HepG2 (cell line): ENCODE results near the gene SPIN1. TPM values are rescaled to one million over a fixed set of nuclear protein-coding genes. Genes with fewer than 3 reads are reported as not detected.

ENCODE experiments used
- ATAC-seq: fragments of 200-7000 bp; cut with Tn5 transposase; 3 replicates; pipeline ENCODE4 v1.9.1; 2020; ENCODE audit warnings: mild to moderate bottlenecking, moderate library complexity
- BruUV-seq: library from RNA; stranded (reverse); fragments of 400-500 nt; replicated peaks from 2 replicates; lab custom pipeline; 2021; lab: Mats Ljungman, UMichigan
- CTCF ChIA-PET: fragments of 300-600 bp; formaldehyde crosslinking; extraction: SDS; loops from one replicate; lab custom pipeline; 2021; ENCODE audit warnings: low total read pairs, inconsistent platforms, low intra/inter-chr PET ratio; lab: Yijun Ruan, JAX
- POLR2A ChIA-PET: fragments of 350-600 bp; sonication (Branson Sonifier 250); formaldehyde crosslinking; loops from one replicate; lab custom pipeline; 2020; ENCODE audit warnings: antibody characterized with exemption, inconsistent platforms; lab: Yijun Ruan, JAX
- DNase-seq: peaks from one replicate; pipeline ENCODE4 v3.0.0-alpha.2; 2015; ENCODE audit warnings: low spot score
- FAIRE-seq: peaks from 3 replicates; lab custom pipeline; 2011; peaks lifted over from hg19 to GRCh38; lab: Jason Lieb, UNC
- H2AFZ ChIP-seq: one replicate; pipeline ENCODE4 v1.6.1; 2011; ENCODE audit warnings: low read length, inconsistent platforms
- H3K27ac ChIP-seq: fragments of 300-600 bp; 3 replicates; pipeline ENCODE4 v1.8.0; 2011; ENCODE audit warnings: mixed run types, mild to moderate bottlenecking, mixed read lengths, low read length, inconsistent platforms; ENCODE audit not compliant: insufficient read depth; ENCODE audit errors: extremely low read length
- H3K27me3 ChIP-seq, 2 experiments: fragments of 200-600 bp in 1 of 2; 2 replicates in 1 of 2; 3 replicates in 1 of 2; pipeline versions ENCODE4 v1.6.0 to v1.8.0; 2011; ENCODE audit warnings: low read length in 2 of 2, mild to moderate bottlenecking in 2 of 2, moderate library complexity in 2 of 2, inconsistent platforms in 1 of 2; ENCODE audit not compliant: insufficient read depth in 2 of 2, control insufficient read depth in 1 of 2
- H3K36me3 ChIP-seq, 2 experiments: fragments of 200-600 bp in 1 of 2; replicated peaks in 1 of 2; 2 replicates in 1 of 2; 3 replicates in 1 of 2; pipeline versions ENCODE4 v1.5.1 to v1.8.0; 2011; ENCODE audit warnings: low read length in 2 of 2, inconsistent platforms in 1 of 2; ENCODE audit not compliant: insufficient read depth in 2 of 2, control insufficient read depth in 1 of 2
- H3K4me1 ChIP-seq: 2 replicates; pipeline ENCODE4 v1.5.1; 2012; ENCODE audit warnings: low read length, inconsistent platforms; ENCODE audit not compliant: insufficient read depth
- H3K4me2 ChIP-seq: 2 replicates; pipeline ENCODE4 v1.6.0; 2011; ENCODE audit warnings: low read depth, low read length, inconsistent platforms
- H3K4me3 ChIP-seq, 3 experiments: fragments of 200-600 bp in 1 of 3; sonication (generic), shearing (Covaris generic) in 1 of 3; replicated peaks in 1 of 3; 2 replicates each; pipeline ENCODE4 v1.5.1; 2011 to 2016; ENCODE audit warnings: low read length in 3 of 3, inconsistent platforms in 2 of 3, low read depth in 2 of 3, mild to moderate bottlenecking in 2 of 3, control low read depth in 1 of 3, mixed read lengths in 1 of 3; ENCODE audit not compliant: insufficient read depth in 1 of 3
- H3K79me2 ChIP-seq: one replicate; pipeline ENCODE4 v1.6.1; 2011; ENCODE audit warnings: low read length, inconsistent platforms; ENCODE audit not compliant: insufficient read depth
- H3K9ac ChIP-seq: 2 replicates; pipeline ENCODE4 v1.6.0; 2011; ENCODE audit warnings: mild to moderate bottlenecking, low read depth, low read length, inconsistent platforms; ENCODE audit not compliant: insufficient read depth
- H3K9me3 ChIP-seq: 2 replicates; pipeline ENCODE4 v1.5.1; 2012; ENCODE audit warnings: mild to moderate bottlenecking, low read length
- H4K20me1 ChIP-seq: 2 replicates; pipeline ENCODE4 v1.6.0; 2011; ENCODE audit warnings: inconsistent platforms, mild to moderate bottlenecking, low read length, moderate library complexity; ENCODE audit not compliant: insufficient read depth
- FOXP1 ChIP-seq, 2 experiments: fragments of 450-650 bp in 1 of 2; IDR thresholded peaks; 2 replicates each; pipeline ENCODE4 v1.6.1; 2017 to 2018; ENCODE audit warnings: antibody characterized with exemption in 1 of 2
- HNRNPUL1 ChIP-seq: fragments of 200-400 bp; formaldehyde crosslinking; IDR thresholded peaks from 2 replicates; pipeline ENCODE4 v1.6.1; 2017; ENCODE audit warnings: low read depth, mild to moderate bottlenecking, low read length, moderate library complexity
- KAT2B ChIP-seq: fragments of 150-350 bp; IDR thresholded peaks from 2 replicates; pipeline ENCODE4 v1.6.1; 2014; ENCODE audit warnings: low read depth, low read length, borderline replicate concordance
- NRL ChIP-seq: sonication (generic); formaldehyde crosslinking; IDR thresholded peaks from 2 replicates; pipeline ENCODE4 v1.5.0; 2020; ENCODE audit warnings: missing genetic modification reagents, mild to moderate bottlenecking, moderate library complexity, borderline replicate concordance
- PHF5A ChIP-seq: IDR thresholded peaks from one replicate; pipeline ENCODE4 v1.6.1; 2018; ENCODE audit warnings: low read depth, missing genetic modification reagents; ENCODE audit not compliant: unreplicated experiment
- RXRB ChIP-seq: IDR thresholded peaks from 2 replicates; pipeline ENCODE4 v1.6.1; 2016; ENCODE audit warnings: borderline replicate concordance, missing genetic modification reagents, missing compliant biosample characterization
- SIX4 ChIP-seq: sonication (generic); formaldehyde crosslinking; IDR thresholded peaks from 2 replicates; pipeline ENCODE4 v1.4.0; 2020; ENCODE audit warnings: missing genetic modification reagents
- TCF7 ChIP-seq: sonication (generic); IDR thresholded peaks from 2 replicates; pipeline ENCODE4 v1.6.1; 2016; ENCODE audit warnings: antibody characterized with exemption, low read depth
- TP53 ChIP-seq: sonication (generic); formaldehyde crosslinking; conservative IDR thresholded peaks from 2 replicates; pipeline ENCODE4 v1.4.0; 2020; ENCODE audit warnings: missing genetic modification reagents
- ZNF337 ChIP-seq: sonication (generic); formaldehyde crosslinking; IDR thresholded peaks from 2 replicates; pipeline ENCODE4 v1.5.1; 2020; ENCODE audit warnings: missing genetic modification reagents, low read depth, mild to moderate bottlenecking, borderline replicate concordance
- ZNF432 ChIP-seq: sonication (generic); formaldehyde crosslinking; IDR thresholded peaks from 2 replicates; pipeline ENCODE4 v1.5.0; 2020; ENCODE audit warnings: missing genetic modification reagents, mild to moderate bottlenecking, borderline replicate concordance
- ZNF572 ChIP-seq: sonication (generic); formaldehyde crosslinking; IDR thresholded peaks from 2 replicates; pipeline ENCODE4 v1.5.1; 2020; ENCODE audit warnings: mild to moderate bottlenecking, missing genetic modification reagents
- ZNF607 ChIP-seq: sonication (generic); formaldehyde crosslinking; IDR thresholded peaks from 2 replicates; pipeline ENCODE4 v1.5.1; 2020; ENCODE audit warnings: missing genetic modification reagents, mild to moderate bottlenecking, borderline replicate concordance
- ZNF709 ChIP-seq: sonication (generic); formaldehyde crosslinking; IDR thresholded peaks from 2 replicates; pipeline ENCODE4 v1.5.0; 2020; ENCODE audit warnings: mild to moderate bottlenecking, missing genetic modification reagents
- ZNF766 ChIP-seq: sonication (generic); formaldehyde crosslinking; IDR thresholded peaks from 2 replicates; pipeline ENCODE4 v1.5.0; 2020; ENCODE audit warnings: missing genetic modification reagents, borderline replicate concordance
- ZNF782 ChIP-seq: sonication (generic); formaldehyde crosslinking; IDR thresholded peaks from 2 replicates; pipeline ENCODE4 v1.4.0; 2020; ENCODE audit warnings: missing genetic modification reagents, mild to moderate bottlenecking, borderline replicate concordance
- WGBS: methylation state at CpG from one replicate; pipeline ENCODE4 v1.1.6; 2017; ENCODE audit warnings: low lambda C conversion rate; 5-methylcytosine and 5-hydroxymethylcytosine counted together
- in situ Hi-C: cut with HindIII; loops from 2 replicates; pipeline ENCODE4 v1.10.0; 2017; ENCODE audit warnings: low pct_unique_long_range_greater_than_20kb; ENCODE audit not compliant: extremely low pct_ligation_motif_present
- intact Hi-C: fragments of 100-400 bp; cut with micrococcal nuclease; formaldehyde crosslinking; loops from one replicate; pipeline ENCODE4 v1.10.0; 2022; ENCODE audit not compliant: unreplicated experiment
- polyA plus RNA-seq, 8 experiments: library from polyadenylated mRNA; depleted of rRNA in 3 of 8; stranded (reverse) in 7 of 8; unstranded in 1 of 8; fragments of >200 nt; fragmentation: Illumina TruSeq in 4 of 8; extraction: Trizol in 4 of 8; gene quantifications; 2 replicates each; pipeline versions ENCODE4 v1.2.1 to v1.2.3, GENCODE V29; 2011 to 2016; ENCODE audit warnings: low read depth in 4 of 8, missing spikeins in 1 of 8, mixed read lengths in 1 of 8; ENCODE audit not compliant: insufficient read depth in 1 of 8
- total RNA-seq, 5 experiments: library from RNA; depleted of rRNA; stranded (reverse); fragments of >200 nt; fragmentation: Illumina TruSeq; extraction: Trizol; gene quantifications; 2 replicates each; pipeline ENCODE4 v1.2.3, GENCODE V29; 2016; ENCODE audit warnings: low read depth in 1 of 5
- TF ChIP-seq, protein P1 (sequence below): sonication (generic); formaldehyde crosslinking; IDR thresholded peaks from 2 replicates; pipeline ENCODE4 v1.8.0; 2022; ENCODE audit warnings: missing genetic modification reagents, mild to moderate bottlenecking, inconsistent platforms, borderline replicate concordance
- TF ChIP-seq, protein P2 (sequence below): sonication (generic); formaldehyde crosslinking; IDR thresholded peaks from 2 replicates; pipeline ENCODE4 v1.4.0; 2020; ENCODE audit warnings: missing genetic modification reagents, borderline replicate concordance

The SPIN1 gene
- total and polyA plus RNA-seq, 2 of the 13 experiments (the other 11 are each of a cell fraction or from before 2014, with no cell fraction given) = 20.0 to 24.3 TPM

DNA sequence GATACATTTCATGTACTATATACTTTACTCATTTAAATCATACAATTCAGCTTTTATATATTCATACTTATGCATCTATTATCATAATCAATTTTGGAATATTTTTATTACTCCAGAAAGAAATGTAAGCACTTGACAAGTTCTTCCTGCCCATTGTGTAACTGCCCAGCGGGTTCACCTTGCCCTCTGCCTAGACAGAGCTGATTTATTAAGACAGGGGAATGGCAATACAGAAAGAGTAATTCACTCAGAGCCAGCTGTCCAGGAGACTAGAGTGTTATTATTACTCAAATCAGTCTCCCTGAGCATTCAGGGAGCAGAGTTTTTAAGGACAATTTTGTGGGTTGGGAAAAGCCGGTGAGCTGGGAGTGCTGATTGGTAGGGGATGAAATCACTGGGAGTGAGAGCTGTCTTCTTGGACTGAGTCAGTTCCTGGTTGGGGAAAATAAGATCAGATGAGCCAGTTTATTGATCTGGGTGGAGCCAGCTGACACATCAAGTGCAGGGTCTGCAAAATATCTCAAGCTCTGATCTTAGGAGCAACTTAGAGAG is 16.1 kb upstream of the SPIN1 start:
- 2% methylated on average over 2 of the region's 2 CpGs for WGBS

More for the DNA sequence above, 16.1 kb upstream of the SPIN1 start:
- H3K79me2 ChIP-seq = no peaks in the 10 kb centered on the region
- FAIRE-seq (no peak), ATAC-seq (no peak), DNase-seq (no peak)
- no peak for TF ChIP-seq TCF7
- TF ChIP-seq PHF5A (CRISPR knock-in tag) = no peak
- TF ChIP-seq FOXP1 (IDR thresholded peaks at IDR 0.05) = no peak
- TF ChIP-seq FOXP1 (CRISPR knock-in tag; IDR thresholded peaks at IDR 0.05) = no peak
- no peak for TF ChIP-seq SIX4
- no peak for TF ChIP-seq RXRB (CRISPR knock-in tag)
- no peak for TF ChIP-seq ZNF766 (CRISPR knock-in tag)
- no peak for TF ChIP-seq NRL
- TF ChIP-seq HNRNPUL1 = no peak
- TF ChIP-seq, protein P1, sequence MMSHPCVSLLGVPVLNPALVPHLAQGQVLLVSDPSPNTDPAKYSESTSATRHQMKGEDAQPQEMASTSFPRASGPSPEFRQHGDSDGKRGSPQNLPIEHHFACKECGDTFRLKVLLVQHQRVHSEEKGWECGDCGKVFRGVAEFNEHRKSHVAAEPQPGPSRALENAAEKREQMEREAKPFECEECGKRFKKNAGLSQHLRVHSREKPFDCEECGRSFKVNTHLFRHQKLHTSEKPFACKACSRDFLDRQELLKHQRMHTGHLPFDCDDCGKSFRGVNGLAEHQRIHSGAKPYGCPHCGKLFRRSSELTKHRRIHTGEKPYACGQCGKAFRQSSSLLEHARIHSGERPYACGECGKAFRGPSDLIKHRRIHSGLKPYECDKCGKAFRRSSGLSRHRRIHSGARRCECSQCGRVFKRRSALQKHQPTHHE (CRISPR knock-in tag) = no peak
- no peak for TF ChIP-seq ZNF337
- no peak for TF ChIP-seq KAT2B
- TF ChIP-seq ZNF607 = no peak
- no peak for TF ChIP-seq ZNF782 (CRISPR knock-in tag)
- TF ChIP-seq ZNF709 (CRISPR knock-in tag) = no peak
- TF ChIP-seq, protein P2, sequence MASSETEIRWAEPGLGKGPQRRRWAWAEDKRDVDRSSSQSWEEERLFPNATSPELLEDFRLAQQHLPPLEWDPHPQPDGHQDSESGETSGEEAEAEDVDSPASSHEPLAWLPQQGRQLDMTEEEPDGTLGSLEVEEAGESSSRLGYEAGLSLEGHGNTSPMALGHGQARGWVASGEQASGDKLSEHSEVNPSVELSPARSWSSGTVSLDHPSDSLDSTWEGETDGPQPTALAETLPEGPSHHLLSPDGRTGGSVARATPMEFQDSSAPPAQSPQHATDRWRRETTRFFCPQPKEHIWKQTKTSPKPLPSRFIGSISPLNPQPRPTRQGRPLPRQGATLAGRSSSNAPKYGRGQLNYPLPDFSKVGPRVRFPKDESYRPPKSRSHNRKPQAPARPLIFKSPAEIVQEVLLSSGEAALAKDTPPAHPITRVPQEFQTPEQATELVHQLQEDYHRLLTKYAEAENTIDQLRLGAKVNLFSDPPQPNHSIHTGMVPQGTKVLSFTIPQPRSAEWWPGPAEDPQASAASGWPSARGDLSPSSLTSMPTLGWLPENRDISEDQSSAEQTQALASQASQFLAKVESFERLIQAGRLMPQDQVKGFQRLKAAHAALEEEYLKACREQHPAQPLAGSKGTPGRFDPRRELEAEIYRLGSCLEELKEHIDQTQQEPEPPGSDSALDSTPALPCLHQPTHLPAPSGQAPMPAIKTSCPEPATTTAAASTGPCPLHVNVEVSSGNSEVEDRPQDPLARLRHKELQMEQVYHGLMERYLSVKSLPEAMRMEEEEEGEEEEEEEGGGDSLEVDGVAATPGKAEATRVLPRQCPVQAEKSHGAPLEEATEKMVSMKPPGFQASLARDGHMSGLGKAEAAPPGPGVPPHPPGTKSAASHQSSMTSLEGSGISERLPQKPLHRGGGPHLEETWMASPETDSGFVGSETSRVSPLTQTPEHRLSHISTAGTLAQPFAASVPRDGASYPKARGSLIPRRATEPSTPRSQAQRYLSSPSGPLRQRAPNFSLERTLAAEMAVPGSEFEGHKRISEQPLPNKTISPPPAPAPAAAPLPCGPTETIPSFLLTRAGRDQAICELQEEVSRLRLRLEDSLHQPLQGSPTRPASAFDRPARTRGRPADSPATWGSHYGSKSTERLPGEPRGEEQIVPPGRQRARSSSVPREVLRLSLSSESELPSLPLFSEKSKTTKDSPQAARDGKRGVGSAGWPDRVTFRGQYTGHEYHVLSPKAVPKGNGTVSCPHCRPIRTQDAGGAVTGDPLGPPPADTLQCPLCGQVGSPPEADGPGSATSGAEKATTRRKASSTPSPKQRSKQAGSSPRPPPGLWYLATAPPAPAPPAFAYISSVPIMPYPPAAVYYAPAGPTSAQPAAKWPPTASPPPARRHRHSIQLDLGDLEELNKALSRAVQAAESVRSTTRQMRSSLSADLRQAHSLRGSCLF (CRISPR knock-in tag) = no peak
- no peak for TF ChIP-seq ZNF432
- no peak for TF ChIP-seq ZNF572
- no peak for TF ChIP-seq TP53 (CRISPR knock-in tag)
- in situ Hi-C loops (no loop called here), intact Hi-C loops (no loop called here)
- no peak overlapping the region for H3K4me3 ChIP-seq
- H3K9me3 ChIP-seq = peaks cover 6% of the 10 kb centered on the region; the same call in 1 of the 2 replicates
- H3K9ac ChIP-seq = no peak overlapping the region
- no peaks in the 10 kb centered on the region for H3K36me3 ChIP-seq
- no peaks in the 10 kb centered on the region for H4K20me1 ChIP-seq
- H2AFZ ChIP-seq = no peak overlapping the region
- CTCF ChIA-PET = no interaction called here
- H3K27me3 ChIP-seq = peaks cover 0 to 7% of the 10 kb centered on the region in 2 experiments; a peak in 1 of 5 replicates
- no peaks in the 10 kb centered on the region for H3K4me1 ChIP-seq
- H3K27ac ChIP-seq = no peak overlapping the region
- H3K4me2 ChIP-seq = no peak overlapping the region
- POLR2A ChIA-PET = no interaction called here
- BruUV-seq = no TSS peak
